Stimulated activated CD4-positive, alpha-beta T cell treated with anti-CD3 and anti-CD28 coated beads, Interleukin-4, amount 100 ng/mL, for 1 hour (primary cell): Measurements from ENCODE around the gene OR4F17.
"Not testable (repeated sequence)": the region's sequence is repeated elsewhere in the genome, so short reads cannot be mapped to it uniquely, and the experiment has no call there.

Experiments
- DNase-seq: peaks from one replicate; pipeline ENCODE4 v3.0.0-alpha.2; 2020

The OR4F17 gene, protein sequence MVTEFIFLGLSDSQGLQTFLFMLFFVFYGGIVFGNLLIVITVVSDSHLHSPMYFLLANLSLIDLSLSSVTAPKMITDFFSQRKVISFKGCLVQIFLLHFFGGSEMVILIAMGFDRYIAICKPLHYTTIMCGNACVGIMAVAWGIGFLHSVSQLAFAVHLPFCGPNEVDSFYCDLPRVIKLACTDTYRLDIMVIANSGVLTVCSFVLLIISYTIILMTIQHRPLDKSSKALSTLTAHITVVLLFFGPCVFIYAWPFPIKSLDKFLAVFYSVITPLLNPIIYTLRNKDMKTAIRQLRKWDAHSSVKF

DNA sequence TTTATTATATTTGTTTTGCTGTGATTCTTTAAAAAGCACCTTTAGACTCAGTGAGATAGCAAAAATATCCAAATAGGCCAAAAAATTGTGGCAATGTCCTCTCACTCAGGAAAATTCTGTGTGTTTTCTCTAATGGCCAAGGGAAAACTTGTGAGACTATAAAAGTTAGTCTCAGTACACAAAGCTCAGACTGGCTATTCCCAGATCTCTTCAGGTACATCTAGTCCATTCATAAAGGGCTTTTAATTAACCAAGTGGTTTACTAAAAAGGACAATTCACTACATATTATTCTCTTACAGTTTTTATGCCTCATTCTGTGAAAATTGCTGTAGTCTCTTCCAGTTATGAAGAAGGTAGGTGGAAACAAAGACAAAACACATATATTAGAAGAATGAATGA is at the start of gene OR4F17:
Gene OR4F17, plus strand, starts transcription at position 301 of the 400 bp plus-strand sequence. CDS start 3,575 bp downstream, outside the sequence.
- not testable (repeated sequence) for DNase-seq

- DNase-seq = peak; percentile 46
These were observed 36.1 kb upstream of the OR4F17 start for GRCh38 chr19:70793-71192.

- not testable (repeated sequence) for DNase-seq
These were observed 24.0 kb upstream of the OR4F17 start for GRCh38 chr19:82864-83263.

GRCh38 chr19:83626-84025 is 23.3 kb upstream of the OR4F17 start:
- not testable (repeated sequence) for DNase-seq

DNA sequence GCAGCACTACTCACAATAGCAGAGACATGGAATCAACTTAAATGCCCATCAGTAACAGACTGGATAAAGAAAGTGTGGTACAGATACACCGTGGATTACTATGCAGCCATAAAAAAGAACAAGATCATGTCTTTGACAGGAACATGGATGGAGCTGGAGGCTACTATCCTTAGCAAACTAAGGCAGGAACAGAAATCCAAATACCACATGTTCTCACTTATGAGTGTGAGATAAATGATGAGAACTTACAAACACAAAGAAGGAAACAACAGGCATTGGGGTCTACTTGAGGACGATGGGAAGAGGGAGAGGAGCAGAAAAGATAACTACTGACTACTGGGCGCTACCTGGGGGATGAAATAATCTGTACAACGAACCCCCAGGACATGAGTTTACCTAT is 16.2 kb upstream of the OR4F17 start:
- DNase-seq = not testable (repeated sequence)

GRCh38 chr19:94794-95193 is 12.1 kb upstream of the OR4F17 start:
- DNase-seq = not testable (repeated sequence)

DNA sequence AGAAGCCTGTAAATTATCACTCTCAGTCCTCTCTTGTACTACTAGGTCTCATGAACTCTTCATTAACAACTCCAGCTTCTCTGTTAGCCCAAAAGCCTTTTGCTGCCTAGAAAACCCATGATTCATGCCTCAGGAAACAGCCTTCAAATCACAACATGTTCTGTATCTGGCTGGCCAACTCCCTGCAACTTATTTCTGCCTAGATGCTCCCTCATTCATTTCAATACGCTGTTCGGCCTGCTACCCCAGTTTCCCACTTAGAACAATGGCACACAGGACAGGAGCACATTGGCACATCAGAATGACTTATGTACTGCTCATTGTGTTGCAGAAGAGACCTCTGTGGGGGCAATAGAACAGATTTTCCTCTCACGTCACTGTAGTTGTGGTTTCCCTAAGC is 9.3 kb upstream of the OR4F17 start:
- DNase-seq = not testable (repeated sequence)

DNA sequence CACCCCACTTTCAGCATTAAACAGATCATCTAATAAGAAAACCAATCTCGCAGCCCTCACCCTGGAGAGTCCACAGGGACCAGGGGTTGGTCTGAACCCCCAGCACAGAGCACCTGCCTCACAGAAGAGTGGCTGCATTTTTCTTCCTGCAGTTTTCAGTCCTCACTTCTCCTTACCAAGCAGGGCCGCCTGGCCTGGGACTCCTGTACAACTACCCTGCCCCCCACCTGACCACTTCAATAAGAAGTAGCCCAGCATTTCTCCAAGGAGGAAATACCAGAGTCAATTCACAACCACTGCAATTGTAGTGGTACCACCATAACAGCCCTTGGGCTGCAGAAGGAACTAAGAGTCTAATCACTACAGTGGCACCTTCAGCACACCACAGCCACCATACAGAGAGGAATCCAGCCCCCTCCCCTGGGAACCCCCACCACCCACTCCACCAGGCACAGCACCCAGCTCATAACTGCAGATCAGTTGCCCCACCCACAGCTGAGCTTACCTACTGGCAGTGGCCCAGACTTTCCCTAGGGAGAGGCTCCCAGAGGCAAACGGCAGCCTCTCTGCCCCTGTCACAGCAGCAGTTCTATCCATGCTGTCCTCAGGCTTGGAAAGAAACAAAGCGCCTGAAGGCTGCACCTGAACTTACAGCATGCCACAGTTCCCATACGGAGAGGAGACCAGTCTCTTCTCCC is 13.7 kb downstream of the OR4F17 start:
- not testable (repeated sequence) for DNase-seq
